Neural progenitor cell (in vitro differentiated cells): ENCODE results near the gene PLEKHN1. TPM values are rescaled to one million over a fixed set of nuclear protein-coding genes. Genes with fewer than 3 reads are reported as not detected.

ENCODE experiments used
- DNase-seq: peaks from one replicate; pipeline ENCODE4 v3.0.0-alpha.2; 2016; ENCODE audit warnings: low spot score
- H2AFZ ChIP-seq: fragments of 200-600 bp; sonication (generic); replicated peaks from 2 replicates; pipeline ENCODE4 v1.6.1; 2016; ENCODE audit warnings: antibody characterized with exemption
- H3F3A ChIP-seq: fragments of 200-600 bp; sonication (generic); 2 replicates; pipeline ENCODE4 v1.6.1; 2016; ENCODE audit warnings: antibody characterized with exemption, low read depth
- H3K27ac ChIP-seq: fragments of 200-600 bp; sonication (generic); 2 replicates; pipeline ENCODE4 v1.5.1; 2016; ENCODE audit warnings: mild to moderate bottlenecking
- H3K27me3 ChIP-seq: fragments of 200-600 bp; sonication (generic); 2 replicates; pipeline ENCODE4 v1.6.1; 2016; ENCODE audit warnings: mild to moderate bottlenecking, moderate library complexity
- H3K36me3 ChIP-seq: fragments of 200-600 bp; sonication (generic); 2 replicates; pipeline ENCODE4 v1.5.1; 2016
- H3K4me1 ChIP-seq: fragments of 200-600 bp; sonication (generic); 2 replicates; pipeline ENCODE4 v1.6.1; 2016; ENCODE audit warnings: mixed run types
- H3K4me2 ChIP-seq: fragments of 200-600 bp; sonication (generic); 2 replicates; pipeline ENCODE4 v1.6.1; 2016
- H3K4me3 ChIP-seq: fragments of 200-600 bp; sonication (generic); 2 replicates; pipeline ENCODE4 v1.5.1; 2016
- H3K79me2 ChIP-seq: fragments of 200-600 bp; sonication (generic); 2 replicates; pipeline ENCODE4 v1.6.1; 2016; ENCODE audit warnings: low read depth
- H3K9ac ChIP-seq: fragments of 200-600 bp; sonication (generic); 2 replicates; pipeline ENCODE4 v1.6.1; 2016
- H3K9me3 ChIP-seq: fragments of 200-600 bp; sonication (generic); 2 replicates; pipeline ENCODE4 v1.5.1; 2016; ENCODE audit warnings: low read depth
- H4K20me1 ChIP-seq: fragments of 200-600 bp; sonication (generic); 2 replicates; pipeline ENCODE4 v1.6.1; 2016; ENCODE audit warnings: low read depth
- H3K27ac Mint-ChIP-seq: 3 replicates; pipeline ENCODE4 v1.8.0; 2021; ENCODE audit warnings: mixed read lengths
- H3K27me3 Mint-ChIP-seq: 2 replicates; pipeline ENCODE4 v1.8.0; 2022; ENCODE audit warnings: low read depth, mild to moderate bottlenecking, inconsistent platforms, moderate library complexity, mixed read lengths; ENCODE audit not compliant: insufficient read depth
- H3K36me3 Mint-ChIP-seq: 3 replicates; pipeline ENCODE4 v1.8.0; 2021; ENCODE audit warnings: mixed read lengths
- H3K4me1 Mint-ChIP-seq: 3 replicates; pipeline ENCODE4 v1.8.0; 2021; ENCODE audit warnings: mixed read lengths
- H3K4me3 Mint-ChIP-seq: 3 replicates; pipeline ENCODE4 v1.8.0; 2021; ENCODE audit warnings: mild to moderate bottlenecking, moderate library complexity, mixed read lengths
- H3K9me3 Mint-ChIP-seq: 3 replicates; pipeline ENCODE4 v1.8.0; 2020; ENCODE audit warnings: mixed read lengths
- CTCF ChIP-seq: fragments of 200-600 bp; sonication (generic); IDR thresholded peaks from 2 replicates; pipeline ENCODE4 v1.5.1; 2017; ENCODE audit warnings: antibody characterized with exemption, mild to moderate bottlenecking
- EZH2 ChIP-seq: fragments of 200-600 bp; sonication (generic); IDR thresholded peaks from 2 replicates; pipeline ENCODE4 v1.6.1; 2017; ENCODE audit warnings: antibody characterized with exemption, mild to moderate bottlenecking, moderate library complexity
- EZH2phosphoT487 ChIP-seq: fragments of 200-600 bp; sonication (generic); IDR thresholded peaks from 2 replicates; pipeline ENCODE4 v1.6.1; 2017; ENCODE audit warnings: antibody characterized with exemption
- total RNA-seq: library from RNA; depleted of rRNA; stranded (reverse); fragments of >200 nt; gene quantifications from 2 replicates; pipeline ENCODE4 v1.2.3, GENCODE V29; 2015; ENCODE audit warnings: low replicate concordance

The PLEKHN1 gene
- total RNA-seq, 1 donor from 2014 or later: not detected

- Mint-ChIP-seq H3K4me1 (peaks cover 3% of the 10 kb centered on the region), H3K27ac (no peak overlapping the region), H3K4me3 (no peak overlapping the region), H3K9me3 (no peaks in the 10 kb centered on the region), H3K36me3 (peaks cover 28% of the 10 kb centered on the region), H3K27me3 (peaks cover 6% of the 10 kb centered on the region)
- Histone ChIP-seq H3K79me2 (peaks cover 4% of the 10 kb centered on the region), H2AFZ (no peak overlapping the region), H3F3A (no peaks in the 10 kb centered on the region), H3K9ac (no peak overlapping the region), H3K4me3 (no peak overlapping the region), H3K36me3 (no peaks in the 10 kb centered on the region), H3K27ac (no peak overlapping the region), H3K4me1 (no peaks in the 10 kb centered on the region), H3K4me2 (no peak overlapping the region), H3K9me3 (no peaks in the 10 kb centered on the region), H4K20me1 (peaks cover 56% of the 10 kb centered on the region), H3K27me3 (no peaks in the 10 kb centered on the region)
- TF ChIP-seq EZH2phosphoT487: no peak
- no peak for TF ChIP-seq EZH2
- TF ChIP-seq CTCF: no peak
- no peak for DNase-seq
These were observed 14.1 kb upstream of the PLEKHN1 start for GRCh38 chr1:952201-952600.

- no peak for TF ChIP-seq EZH2phosphoT487
- TF ChIP-seq EZH2: no peak
- TF ChIP-seq CTCF: no peak
- Mint-ChIP-seq H3K36me3 (peaks cover 29% of the 10 kb centered on the region), H3K9me3 (no peaks in the 10 kb centered on the region), H3K27ac (no peak overlapping the region), H3K4me3 (no peak overlapping the region), H3K4me1 (peaks cover 6% of the 10 kb centered on the region), H3K27me3 (peaks cover 6% of the 10 kb centered on the region)
- no peak for DNase-seq
- Histone ChIP-seq H3K4me1 (no peaks in the 10 kb centered on the region), H4K20me1 (peaks cover 56% of the 10 kb centered on the region), H3K9ac (no peak overlapping the region), H3K27ac (no peak overlapping the region), H3K4me2 (no peak overlapping the region), H3K79me2 (peaks cover 8% of the 10 kb centered on the region), H2AFZ (no peak overlapping the region), H3F3A (no peaks in the 10 kb centered on the region), H3K36me3 (no peaks in the 10 kb centered on the region), H3K9me3 (no peaks in the 10 kb centered on the region), H3K27me3 (no peaks in the 10 kb centered on the region), H3K4me3 (no peak overlapping the region)
These were observed 13.7 kb upstream of the PLEKHN1 start for GRCh38 chr1:952603-953002.

GRCh38 chr1:953524-954320, 12.6 kb upstream of the PLEKHN1 start:
- peaks cover 19% of the 10 kb centered on the region for H3K79me2 ChIP-seq
- H3K4me1 ChIP-seq: peaks cover 4% of the 10 kb centered on the region
- H3F3A ChIP-seq: no peaks in the 10 kb centered on the region
- no peak overlapping the region for H2AFZ ChIP-seq
- H3K27ac ChIP-seq: no peak overlapping the region
- Mint-ChIP-seq H3K36me3 (peaks cover 31% of the 10 kb centered on the region), H3K27ac (no peak overlapping the region), H3K4me1 (peaks cover 11% of the 10 kb centered on the region), H3K4me3 (no peak overlapping the region), H3K27me3 (peaks cover 4% of the 10 kb centered on the region), H3K9me3 (no peaks in the 10 kb centered on the region)
- H3K9me3 ChIP-seq: no peaks in the 10 kb centered on the region
- H3K36me3 ChIP-seq: no peaks in the 10 kb centered on the region
- no peak for TF ChIP-seq CTCF
- TF ChIP-seq EZH2phosphoT487: no peak
- no peak for TF ChIP-seq EZH2
- H3K9ac ChIP-seq: no peak overlapping the region
- no peak overlapping the region for H3K4me2 ChIP-seq
- no peaks in the 10 kb centered on the region for H3K27me3 ChIP-seq
- peaks cover 53% of the 10 kb centered on the region for H4K20me1 ChIP-seq
- no peak for DNase-seq
- no peak overlapping the region for H3K4me3 ChIP-seq
